ENCODE data around the gene ASCL4. TPM values are rescaled to one million over a fixed set of nuclear protein-coding genes. Genes with fewer than 3 reads are reported as not detected.

Gene ASCL4
- total RNA-seq, 1 donor = not detected

DNA sequence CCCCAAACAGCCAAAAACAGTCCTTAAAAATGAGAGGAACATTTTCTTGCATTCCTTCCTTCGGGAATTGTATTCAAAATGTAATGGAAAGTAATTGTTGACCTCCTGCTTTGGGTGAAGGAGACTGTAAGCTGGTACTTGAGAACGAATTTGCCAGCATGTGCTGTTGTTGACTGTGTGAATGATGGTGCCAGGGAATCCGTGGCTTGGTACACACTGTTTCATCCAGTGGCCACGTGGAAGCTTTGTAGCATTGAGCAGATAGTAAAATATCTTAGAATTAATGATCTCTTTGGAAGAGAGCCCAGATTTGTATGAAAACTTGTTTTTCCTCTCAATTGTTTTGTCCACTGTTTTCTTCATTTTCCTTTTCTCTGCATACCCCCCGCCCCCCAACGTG lies 1.7 kb downstream of the ASCL4 start:
- DNase-seq (ENCODE audit: insufficient read length, low spot score, missing footprints) = no peak
- Histone ChIP-seq H2AFZ (ENCODE audit: low read length) (no peak overlapping the region), H3K27me3 (ENCODE audit: insufficient read depth, low read length) (peaks cover 38% of the 10 kb centered on the region), H3K4me1 (ENCODE audit: insufficient read depth, low read length) (no peaks in the 10 kb centered on the region), H3K79me2 (ENCODE audit: insufficient read depth, low read length) (no peaks in the 10 kb centered on the region), H3K4me3 (ENCODE audit: insufficient read depth, low read length) (no peak overlapping the region), H4K20me1 (ENCODE audit: insufficient read depth, low read length) (no peaks in the 10 kb centered on the region), H3K27ac (ENCODE audit: low read depth, low read length) (no peak overlapping the region), H3K4me2 (ENCODE audit: insufficient read depth, low read length) (no peak overlapping the region), H3K36me3 (ENCODE audit: insufficient read depth, low read length) (no peaks in the 10 kb centered on the region), H3K9me3 (ENCODE audit: low read depth, low read length) (no peaks in the 10 kb centered on the region)
- TF ChIP-seq, protein P1, sequence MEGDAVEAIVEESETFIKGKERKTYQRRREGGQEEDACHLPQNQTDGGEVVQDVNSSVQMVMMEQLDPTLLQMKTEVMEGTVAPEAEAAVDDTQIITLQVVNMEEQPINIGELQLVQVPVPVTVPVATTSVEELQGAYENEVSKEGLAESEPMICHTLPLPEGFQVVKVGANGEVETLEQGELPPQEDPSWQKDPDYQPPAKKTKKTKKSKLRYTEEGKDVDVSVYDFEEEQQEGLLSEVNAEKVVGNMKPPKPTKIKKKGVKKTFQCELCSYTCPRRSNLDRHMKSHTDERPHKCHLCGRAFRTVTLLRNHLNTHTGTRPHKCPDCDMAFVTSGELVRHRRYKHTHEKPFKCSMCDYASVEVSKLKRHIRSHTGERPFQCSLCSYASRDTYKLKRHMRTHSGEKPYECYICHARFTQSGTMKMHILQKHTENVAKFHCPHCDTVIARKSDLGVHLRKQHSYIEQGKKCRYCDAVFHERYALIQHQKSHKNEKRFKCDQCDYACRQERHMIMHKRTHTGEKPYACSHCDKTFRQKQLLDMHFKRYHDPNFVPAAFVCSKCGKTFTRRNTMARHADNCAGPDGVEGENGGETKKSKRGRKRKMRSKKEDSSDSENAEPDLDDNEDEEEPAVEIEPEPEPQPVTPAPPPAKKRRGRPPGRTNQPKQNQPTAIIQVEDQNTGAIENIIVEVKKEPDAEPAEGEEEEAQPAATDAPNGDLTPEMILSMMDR (IDR thresholded peaks at IDR 0.05; ENCODE audit: extremely low read depth, low read depth, low read length) = no peak

DNA sequence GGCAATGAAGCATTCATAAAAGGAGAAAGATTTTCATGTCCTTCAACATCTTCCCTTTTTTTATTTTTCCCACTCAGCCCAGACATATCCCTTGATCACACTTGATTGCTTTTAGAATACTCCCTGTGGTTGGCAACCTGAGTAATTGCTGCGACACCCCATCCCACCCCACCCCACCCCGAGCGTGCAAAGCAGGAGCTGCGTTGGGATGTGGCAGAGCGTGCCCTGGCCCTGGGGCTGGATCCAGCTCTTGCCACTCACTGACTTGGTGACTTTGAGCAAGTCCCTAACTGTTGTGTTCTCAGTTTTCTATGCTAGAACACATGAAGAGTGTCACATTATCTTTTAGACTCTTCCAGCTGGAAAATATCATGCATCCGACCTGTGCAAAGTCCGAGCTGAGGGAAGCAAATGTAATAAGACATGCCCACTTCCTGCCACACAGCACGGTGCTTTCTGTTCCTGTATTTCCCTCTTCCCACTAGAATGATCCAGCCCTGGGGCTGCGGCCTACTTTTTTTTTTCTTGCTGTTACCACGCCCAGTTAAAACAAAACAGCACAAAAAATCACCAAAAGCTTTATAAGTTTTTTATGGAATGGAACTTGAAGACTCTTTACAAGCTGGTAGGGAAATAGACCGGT lies 4.0 kb downstream of the ASCL4 start:
- TF ChIP-seq, protein P1 (IDR thresholded peaks at IDR 0.05; ENCODE audit: extremely low read depth, low read depth, low read length) = no peak
- Histone ChIP-seq H2AFZ (ENCODE audit: low read length) (no peak overlapping the region), H3K4me3 (ENCODE audit: insufficient read depth, low read length) (no peak overlapping the region), H3K27me3 (ENCODE audit: insufficient read depth, low read length) (peaks cover 36% of the 10 kb centered on the region), H3K79me2 (ENCODE audit: insufficient read depth, low read length) (no peaks in the 10 kb centered on the region), H4K20me1 (ENCODE audit: insufficient read depth, low read length) (no peaks in the 10 kb centered on the region), H3K36me3 (ENCODE audit: insufficient read depth, low read length) (no peaks in the 10 kb centered on the region), H3K4me1 (ENCODE audit: insufficient read depth, low read length) (no peaks in the 10 kb centered on the region), H3K4me2 (ENCODE audit: insufficient read depth, low read length) (no peak overlapping the region), H3K9me3 (ENCODE audit: low read depth, low read length) (no peaks in the 10 kb centered on the region), H3K27ac (ENCODE audit: low read depth, low read length) (no peak overlapping the region)
- no peak for DNase-seq (ENCODE audit: insufficient read length, low spot score, missing footprints)

DNA sequence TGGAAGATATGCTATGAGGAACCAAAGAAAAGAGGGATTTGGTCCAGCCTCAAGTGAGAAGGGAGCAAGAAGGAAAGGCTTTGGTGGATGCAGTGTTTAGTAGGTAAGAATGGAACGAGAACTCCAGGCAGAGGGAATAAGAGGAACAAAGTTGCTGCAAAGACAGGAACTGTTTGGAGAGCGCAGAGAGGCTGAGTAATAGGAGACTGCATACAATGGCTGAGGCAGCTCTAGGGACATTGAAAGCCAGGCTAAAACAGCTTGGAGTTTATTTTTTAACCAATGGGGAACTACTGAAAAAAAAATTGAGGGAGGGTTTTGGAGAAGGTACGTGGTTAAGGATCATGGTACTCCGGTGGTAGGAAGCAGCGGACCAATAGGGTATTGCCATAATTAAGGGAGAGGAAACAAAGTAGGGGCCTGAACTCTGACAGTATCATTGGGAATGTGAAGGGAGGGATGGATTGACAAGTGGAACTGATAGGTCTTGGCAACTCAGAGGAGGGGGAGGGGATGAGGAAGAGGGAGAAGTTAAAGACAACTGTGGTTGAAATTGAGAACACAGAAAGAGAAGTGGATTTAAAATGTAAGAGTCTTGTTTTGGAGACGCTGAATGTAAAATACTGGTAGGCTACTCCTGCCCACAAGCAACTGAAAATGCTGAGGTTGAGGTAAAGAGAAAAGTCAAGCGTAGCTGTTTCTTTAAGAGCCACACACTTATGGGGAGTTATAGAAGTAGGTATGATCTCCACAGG lies 4.8 kb downstream of the ASCL4 start:
- H3K27me3 ChIP-seq (ENCODE audit: insufficient read depth, low read length) = peaks cover 29% of the 10 kb centered on the region
- H3K4me1 ChIP-seq (ENCODE audit: insufficient read depth, low read length) = no peaks in the 10 kb centered on the region
- H3K4me3 ChIP-seq (ENCODE audit: insufficient read depth, low read length) = no peak overlapping the region
- TF ChIP-seq, protein P1 (IDR thresholded peaks at IDR 0.05; ENCODE audit: extremely low read depth, low read depth, low read length) = no peak
- no peaks in the 10 kb centered on the region for H3K36me3 ChIP-seq (ENCODE audit: insufficient read depth, low read length)
- H4K20me1 ChIP-seq (ENCODE audit: insufficient read depth, low read length) = no peaks in the 10 kb centered on the region
- H2AFZ ChIP-seq (ENCODE audit: low read length) = no peak overlapping the region
- no peaks in the 10 kb centered on the region for H3K79me2 ChIP-seq (ENCODE audit: insufficient read depth, low read length)
- no peak overlapping the region for H3K4me2 ChIP-seq (ENCODE audit: insufficient read depth, low read length)
- H3K9me3 ChIP-seq (ENCODE audit: low read depth, low read length) = no peaks in the 10 kb centered on the region
- no peak for DNase-seq (ENCODE audit: insufficient read length, low spot score, missing footprints)
- H3K27ac ChIP-seq (ENCODE audit: low read depth, low read length) = no peak overlapping the region

DNA sequence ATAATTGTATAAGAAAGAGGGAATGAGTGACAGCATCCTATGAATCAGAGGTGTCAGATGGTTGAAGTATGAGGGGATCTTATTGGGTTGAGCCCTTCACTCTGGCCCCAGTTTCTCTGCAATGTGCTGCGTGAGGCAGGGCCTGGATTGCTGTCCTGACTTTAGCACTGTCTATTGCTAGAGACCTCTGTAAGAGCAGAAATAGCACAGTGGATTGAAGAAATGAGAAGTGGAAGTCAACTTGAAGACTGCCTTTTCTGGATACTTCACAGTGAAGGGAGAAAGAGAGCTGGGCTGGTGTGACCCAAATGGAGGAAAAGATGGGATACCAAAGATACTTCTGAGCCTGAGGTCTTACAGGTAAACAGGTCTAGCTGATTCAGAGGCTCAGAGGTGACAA lies 5.8 kb downstream of the ASCL4 start:
- H3K79me2 ChIP-seq (ENCODE audit: insufficient read depth, low read length) = no peaks in the 10 kb centered on the region
- H4K20me1 ChIP-seq (ENCODE audit: insufficient read depth, low read length) = no peaks in the 10 kb centered on the region
- no peak for DNase-seq (ENCODE audit: insufficient read length, low spot score, missing footprints)
- H3K27ac ChIP-seq (ENCODE audit: low read depth, low read length) = no peak overlapping the region
- no peak overlapping the region for H2AFZ ChIP-seq (ENCODE audit: low read length)
- H3K36me3 ChIP-seq (ENCODE audit: insufficient read depth, low read length) = no peaks in the 10 kb centered on the region
- H3K27me3 ChIP-seq (ENCODE audit: insufficient read depth, low read length) = peaks cover 19% of the 10 kb centered on the region
- H3K4me2 ChIP-seq (ENCODE audit: insufficient read depth, low read length) = no peak overlapping the region
- H3K4me3 ChIP-seq (ENCODE audit: insufficient read depth, low read length) = no peak overlapping the region
- no peaks in the 10 kb centered on the region for H3K4me1 ChIP-seq (ENCODE audit: insufficient read depth, low read length)
- no peaks in the 10 kb centered on the region for H3K9me3 ChIP-seq (ENCODE audit: low read depth, low read length)
- TF ChIP-seq, protein P1 (IDR thresholded peaks at IDR 0.05; ENCODE audit: extremely low read depth, low read depth, low read length) = no peak

Measured in osteoblast (primary cell).